ENCODE data around the gene LCP2. TPM values are rescaled to one million over a fixed set of nuclear protein-coding genes. Genes with fewer than 3 reads are reported as not detected.

The LCP2 gene
- total and polyA plus RNA-seq, 8 donors: 7.0 to 110 (median 9.5) TPM

DNA sequence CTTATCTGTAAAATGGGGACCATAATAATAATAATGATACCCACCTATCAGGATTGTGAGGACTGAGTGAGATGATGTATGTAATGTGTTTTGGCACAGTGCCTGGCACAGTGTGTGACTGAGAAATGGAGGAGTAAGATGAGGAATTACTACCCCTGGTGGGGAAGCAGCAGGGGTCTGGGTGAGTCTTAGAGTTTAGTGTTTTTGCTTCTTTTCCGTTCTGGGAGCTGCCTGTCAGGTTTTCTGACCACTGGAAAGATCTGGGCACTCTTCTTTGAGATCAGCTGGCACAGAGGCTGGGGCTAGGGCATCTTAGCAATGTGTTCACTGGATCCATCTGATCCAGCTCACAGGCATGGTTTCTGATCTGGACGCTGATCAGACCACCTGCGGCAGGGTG lies 8.5 kb downstream of the LCP2 start:
- intact Hi-C loops (cut with DNase I): no loop called here

DNA sequence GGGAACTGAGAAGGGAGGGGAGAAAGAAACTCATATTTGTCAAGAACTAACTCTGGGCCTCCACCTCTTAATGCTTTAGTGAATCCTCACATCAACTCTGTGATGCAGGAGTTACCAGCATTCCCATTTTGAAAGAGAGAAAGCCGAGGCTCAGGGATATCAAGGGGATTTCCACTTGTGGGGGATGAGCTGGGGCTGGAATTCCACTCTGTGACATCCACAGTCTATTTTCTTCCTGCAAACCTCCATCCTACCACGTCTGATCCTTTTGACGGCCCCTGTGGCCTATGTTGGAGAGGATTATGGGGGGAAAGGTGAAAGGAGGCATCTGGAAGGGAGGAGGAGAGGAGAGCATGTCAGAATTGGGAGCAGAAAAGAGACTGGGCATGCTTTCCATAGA lies 9.0 kb downstream of the LCP2 start:
- H3K4me1 ChIP-seq: peaks cover 13 to 94% of the 10 kb centered on the region in 2 donors
- H3K27me3 ChIP-seq: no peaks in the 10 kb centered on the region
- DNase-seq (no peak), ATAC-seq (no peak)
- H3K9me3 ChIP-seq: peaks cover 0 to 4% of the 10 kb centered on the region in 2 donors
- intact Hi-C loops (cut with DNase I): no loop called here
- H3K27ac ChIP-seq: peak overlapping the region in 1 of 2 donors; percentile 59
- H3K4me3 ChIP-seq: no peak overlapping the region
- TF ChIP-seq, protein P1, sequence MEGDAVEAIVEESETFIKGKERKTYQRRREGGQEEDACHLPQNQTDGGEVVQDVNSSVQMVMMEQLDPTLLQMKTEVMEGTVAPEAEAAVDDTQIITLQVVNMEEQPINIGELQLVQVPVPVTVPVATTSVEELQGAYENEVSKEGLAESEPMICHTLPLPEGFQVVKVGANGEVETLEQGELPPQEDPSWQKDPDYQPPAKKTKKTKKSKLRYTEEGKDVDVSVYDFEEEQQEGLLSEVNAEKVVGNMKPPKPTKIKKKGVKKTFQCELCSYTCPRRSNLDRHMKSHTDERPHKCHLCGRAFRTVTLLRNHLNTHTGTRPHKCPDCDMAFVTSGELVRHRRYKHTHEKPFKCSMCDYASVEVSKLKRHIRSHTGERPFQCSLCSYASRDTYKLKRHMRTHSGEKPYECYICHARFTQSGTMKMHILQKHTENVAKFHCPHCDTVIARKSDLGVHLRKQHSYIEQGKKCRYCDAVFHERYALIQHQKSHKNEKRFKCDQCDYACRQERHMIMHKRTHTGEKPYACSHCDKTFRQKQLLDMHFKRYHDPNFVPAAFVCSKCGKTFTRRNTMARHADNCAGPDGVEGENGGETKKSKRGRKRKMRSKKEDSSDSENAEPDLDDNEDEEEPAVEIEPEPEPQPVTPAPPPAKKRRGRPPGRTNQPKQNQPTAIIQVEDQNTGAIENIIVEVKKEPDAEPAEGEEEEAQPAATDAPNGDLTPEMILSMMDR (IDR thresholded peaks at IDR 0.05): no peak
- peaks cover 0 to 91% of the 10 kb centered on the region in 2 donors for H3K36me3 ChIP-seq

More for the DNA sequence above, 8.5 kb downstream of the LCP2 start:
- DNase-seq: no peak
- peaks cover 0 to 89% of the 10 kb centered on the region in 2 donors for H3K36me3 ChIP-seq
- peaks cover 0 to under 1% of the 10 kb centered on the region in 2 donors for H3K9me3 ChIP-seq
- peaks cover 13 to 94% of the 10 kb centered on the region in 2 donors for H3K4me1 ChIP-seq
- no peak overlapping the region for H3K4me3 ChIP-seq
- H3K27me3 ChIP-seq: no peaks in the 10 kb centered on the region
- TF ChIP-seq, protein P1 (IDR thresholded peaks at IDR 0.05): no peak
- ATAC-seq: no peak
- peak overlapping the region in 1 of 2 donors; percentile 59 for H3K27ac ChIP-seq

DNA sequence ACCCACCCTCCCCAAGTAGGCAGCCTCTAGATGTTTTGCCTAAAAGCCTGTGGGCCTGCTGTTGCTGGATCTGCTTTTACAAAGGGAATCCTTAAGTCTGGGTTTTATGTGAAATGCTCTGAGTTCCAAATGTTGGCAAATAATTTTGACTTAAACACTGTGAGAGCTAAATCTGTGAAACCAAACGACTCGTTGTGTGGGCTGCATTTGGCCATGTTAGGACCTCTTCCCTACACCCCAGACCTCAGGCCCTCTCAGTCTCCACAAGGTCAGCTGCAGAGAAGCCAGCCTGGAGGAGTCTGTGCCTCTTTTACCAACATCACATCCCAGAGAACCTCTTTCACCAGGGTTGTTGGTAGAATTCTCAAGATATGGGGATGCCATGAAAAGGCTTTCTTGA lies 9.4 kb downstream of the LCP2 start:
- no peaks in the 10 kb centered on the region for H3K27me3 ChIP-seq
- peak overlapping the region; percentile 7 to 59 for H3K27ac ChIP-seq
- peaks cover 0 to 92% of the 10 kb centered on the region in 2 donors for H3K36me3 ChIP-seq
- no peak overlapping the region for H3K4me3 ChIP-seq
- intact Hi-C loops (cut with DNase I): no loop called here
- H3K4me1 ChIP-seq: peaks cover 13 to 94% of the 10 kb centered on the region in 2 donors
- DNase-seq: no peak
- peaks cover 0 to 4% of the 10 kb centered on the region in 2 donors for H3K9me3 ChIP-seq
- no peak for ATAC-seq
- TF ChIP-seq, protein P1 (IDR thresholded peaks at IDR 0.05): no peak

DNA sequence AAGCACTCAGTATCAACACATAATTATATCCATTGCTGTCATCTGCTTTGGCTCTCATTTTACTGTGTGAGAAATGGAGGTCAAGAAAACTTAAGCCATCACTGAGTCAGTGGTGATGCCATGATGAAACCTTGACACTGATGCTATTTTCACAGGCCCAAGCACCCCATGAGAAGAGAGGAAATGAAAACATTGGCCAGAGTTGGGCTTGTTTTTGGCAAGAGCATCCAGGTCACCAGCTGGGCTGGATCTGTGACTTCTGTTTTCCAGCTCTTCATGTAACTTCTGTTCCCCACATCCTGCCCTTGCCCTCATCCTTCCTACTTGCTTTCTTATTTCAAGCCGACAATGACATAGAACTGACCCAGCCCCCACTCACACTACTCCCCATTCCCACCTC lies 10.0 kb downstream of the LCP2 start:
- H3K27ac ChIP-seq: peak overlapping the region in 1 of 2 donors; percentile 59
- ATAC-seq: peak; percentile 59
- intact Hi-C loops (cut with DNase I): no loop called here
- peaks cover 0 to 92% of the 10 kb centered on the region in 2 donors for H3K36me3 ChIP-seq
- no peaks in the 10 kb centered on the region for H3K27me3 ChIP-seq
- peaks cover 13 to 94% of the 10 kb centered on the region in 2 donors for H3K4me1 ChIP-seq
- TF ChIP-seq, protein P1 (IDR thresholded peaks at IDR 0.05): no peak
- H3K4me3 ChIP-seq: no peak overlapping the region
- peak in 2 of 4 donors; percentile 82 to 90 for DNase-seq
- peaks cover 0 to 4% of the 10 kb centered on the region in 2 donors for H3K9me3 ChIP-seq

DNA sequence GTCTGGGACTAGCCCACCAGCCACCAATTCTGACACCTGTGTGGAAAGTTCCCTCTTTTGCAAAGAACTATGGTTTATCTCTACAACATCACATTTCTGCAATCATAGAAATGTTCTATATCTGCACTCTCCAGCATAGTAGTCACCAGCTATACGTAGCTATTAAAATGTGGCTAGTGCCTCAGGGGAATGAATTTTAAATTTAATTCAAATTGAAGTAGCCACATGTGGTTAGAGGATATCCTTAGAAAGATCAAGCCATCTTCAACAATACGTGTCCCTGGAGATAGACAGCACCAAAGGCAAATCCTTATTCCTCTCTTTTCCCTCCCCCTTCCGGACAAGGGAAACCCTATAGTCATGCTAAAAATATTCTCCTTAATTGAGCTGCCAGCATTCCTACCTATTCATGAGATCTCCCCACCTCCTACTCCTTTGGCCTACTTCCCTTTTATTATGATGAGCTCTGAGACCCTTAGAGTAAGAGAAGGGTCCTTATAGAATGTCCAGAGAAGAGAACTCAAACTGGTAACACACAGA lies 11.1 kb downstream of the LCP2 start:
- DNase-seq: no peak
- Histone ChIP-seq H3K4me3 (no peak overlapping the region), H3K27ac (peak overlapping the region in 1 of 2 donors; percentile 59), H3K27me3 (no peaks in the 10 kb centered on the region), H3K4me1 (peaks cover 13 to 94% of the 10 kb centered on the region in 2 donors), H3K9me3 (peaks cover 0 to 4% of the 10 kb centered on the region in 2 donors), H3K36me3 (peaks cover 0 to 92% of the 10 kb centered on the region in 2 donors)
- TF ChIP-seq, protein P1 (IDR thresholded peaks at IDR 0.05): no peak
- intact Hi-C loops (cut with DNase I): no loop called here
- ATAC-seq: no peak

All from left lung (tissue), 10 donors.